GM19043 (cell line): ENCODE measurements around the gene FAM240B.

ENCODE experiments used
- ATAC-seq: cut with Tn5 transposase; IDR thresholded peaks from one replicate; pipeline ENCODE4 v1.9.1; 2021; ENCODE audit warnings: low read depth; ENCODE audit not compliant: unreplicated experiment

FAM240B gene

GRCh38 chr9:38671748-38672147, 48.2 kb downstream of the FAM240B start:
- ATAC-seq, result no peak

GRCh38 chr9:38671372-38671731, 48.6 kb downstream of the FAM240B start:
- ATAC-seq, result no peak

GRCh38 chr9:38670542-38671371, 49.2 kb downstream of the FAM240B start:
- no peak for ATAC-seq

GRCh38 chr9:38668791-38669466, 51.0 kb downstream of the FAM240B start:
- no peak for ATAC-seq

- no peak for ATAC-seq
Observed at GRCh38 chr9:38662763-38663593, 57.0 kb downstream of the FAM240B start.

GRCh38 chr9:38659538-38659937, 60.4 kb downstream of the FAM240B start:
- ATAC-seq, result no peak

- no peak for ATAC-seq
Observed at GRCh38 chr9:38656896-38657295, 63.0 kb downstream of the FAM240B start.

- no peak for ATAC-seq
Observed at GRCh38 chr9:38652486-38652885, 67.4 kb downstream of the FAM240B start.

- ATAC-seq, result no peak
Observed at GRCh38 chr9:38652044-38652443, 67.9 kb downstream of the FAM240B start.

GRCh38 chr9:38651400-38652042, 68.4 kb downstream of the FAM240B start:
- no peak for ATAC-seq

- no peak for ATAC-seq
Observed at GRCh38 chr9:38650564-38650963, 69.4 kb downstream of the FAM240B start.

GRCh38 chr9:38649731-38650363, 70.1 kb downstream of the FAM240B start:
- ATAC-seq, result no peak

- no peak for ATAC-seq
Observed at GRCh38 chr9:38644601-38645000, 75.3 kb downstream of the FAM240B start.
